Left renal pelvis (tissue), 4 donors: ENCODE data around the gene TNNT3. TPM values are rescaled to one million over a fixed set of nuclear protein-coding genes. Genes with fewer than 3 reads are reported as not detected.

Source experiments
- DNase-seq, 4 donors: peaks; one replicate each; pipeline ENCODE4 v3.0.0-alpha.2; 2013; ENCODE audit warnings: low read depth in 4 of 4, low spot score in 3 of 4
- polyA plus RNA-seq, 4 donors: library from polyadenylated mRNA; unstranded; fragments of 120-200 nt; gene quantifications; one replicate each; pipeline ENCODE4 v1.2.1, GENCODE V29; 2013; ENCODE audit not compliant: insufficient read length in 4 of 4

TNNT3 gene
- polyA plus RNA-seq, 4 donors = 5.6 to 16.9 (median 11.3) TPM

- no peak for DNase-seq
Measured at GRCh38 chr11:1979607-1980006, 60.1 kb downstream of the TNNT3 start.

GRCh38 chr11:1982873-1983600 lies 63.5 kb downstream of the TNNT3 start:
- DNase-seq = no peak

GRCh38 chr11:1983601-1983961 lies 64.1 kb downstream of the TNNT3 start:
- no peak for DNase-seq

- no peak for DNase-seq
Measured at GRCh38 chr11:1987024-1987423, 67.5 kb downstream of the TNNT3 start.

GRCh38 chr11:1988174-1988573 lies 68.7 kb downstream of the TNNT3 start:
- no peak for DNase-seq

Other genes with a start within 250 kb of the TNNT3 start
- gene KRTAP5-6, start 222.5 kb upstream of the TNNT3 start, polyA plus RNA-seq = not detected
- gene IFITM10, start 169.1 kb upstream of the TNNT3 start, polyA plus RNA-seq = under 1 TPM; 0.11 to 0.47 (median 0.22) TPM
- 100 to 1,000 TPM; 171 to 263 (median 222) TPM for gene CTSD, start 155.8 kb upstream of the TNNT3 start, polyA plus RNA-seq
- 1 to 10 TPM in 1 of 4 donors, under 1 TPM in 1, not detected in 2; 0.42 to 1.1 TPM for gene SYT8, start 84.7 kb upstream of the TNNT3 start, polyA plus RNA-seq
- 1 to 10 TPM in 1 of 4 donors, under 1 TPM in 2, not detected in 1; 0.45 to 1.0 (median 0.78) TPM for gene TNNI2, start 80.7 kb upstream of the TNNT3 start, polyA plus RNA-seq
- 10 to 100 TPM in 1 of 4 donors, 1 to 10 TPM in 3; 5.2 to 10.8 (median 7.3) TPM for gene LSP1, start 66.6 kb upstream of the TNNT3 start, polyA plus RNA-seq
- under 1 TPM; 0.04 to 0.26 (median 0.17) TPM for gene PRR33, start 27.8 kb upstream of the TNNT3 start, polyA plus RNA-seq
- gene MRPL23, start 27.6 kb downstream of the TNNT3 start, polyA plus RNA-seq = 10 to 100 TPM; 32.8 to 74.1 (median 50.0) TPM
- 1,000 to 10,000 TPM; 3,036 to 8,071 (median 3,586) TPM for gene H19, start 78.1 kb downstream of the TNNT3 start, polyA plus RNA-seq
- 1,000 to 10,000 TPM in 2 of 4 donors, 100 to 1,000 TPM in 2; 831 to 2,421 (median 992) TPM for gene IGF2, start 219.7 kb downstream of the TNNT3 start, polyA plus RNA-seq
- not detected for gene INS, start 241.5 kb downstream of the TNNT3 start, polyA plus RNA-seq